ENCODE measurements around the gene MBOAT1. TPM values are rescaled to one million over a fixed set of nuclear protein-coding genes. Genes with fewer than 3 reads are reported as not detected.
"Not testable (repeated sequence)": the region's sequence is repeated elsewhere in the genome, so short reads cannot be mapped to it uniquely, and the experiment has no call there.

The MBOAT1 gene
- polyA plus RNA-seq, 1 donor: 29.7 TPM

GRCh38 chr6:20170455-20171148 is 41.7 kb downstream of the MBOAT1 start:
- DNase-seq: no peak

GRCh38 chr6:20169786-20170185 is 42.5 kb downstream of the MBOAT1 start:
- DNase-seq: no peak

GRCh38 chr6:20169119-20169557 is 43.1 kb downstream of the MBOAT1 start:
- DNase-seq: no peak

- DNase-seq: no peak
Observed at GRCh38 chr6:20168690-20169089, 43.6 kb downstream of the MBOAT1 start.

- no peak for DNase-seq
Observed at GRCh38 chr6:20167601-20168000, 44.7 kb downstream of the MBOAT1 start.

GRCh38 chr6:20166210-20166609 is 46.1 kb downstream of the MBOAT1 start:
- no peak for DNase-seq

GRCh38 chr6:20162515-20162914 is 49.8 kb downstream of the MBOAT1 start:
- DNase-seq: no peak

GRCh38 chr6:20160541-20161283 is 51.6 kb downstream of the MBOAT1 start:
- no peak for DNase-seq

- DNase-seq: no peak
Observed at GRCh38 chr6:20159781-20160540, 52.3 kb downstream of the MBOAT1 start.

- DNase-seq: no peak
Observed at GRCh38 chr6:20159098-20159497, 53.2 kb downstream of the MBOAT1 start.

GRCh38 chr6:20158676-20159075 is 53.6 kb downstream of the MBOAT1 start:
- DNase-seq: no peak

- no peak for DNase-seq
Observed at GRCh38 chr6:20156824-20157223, 55.4 kb downstream of the MBOAT1 start.

GRCh38 chr6:20154753-20155152 is 57.5 kb downstream of the MBOAT1 start:
- DNase-seq: no peak

- no peak for DNase-seq
Observed at GRCh38 chr6:20153194-20153593, 59.1 kb downstream of the MBOAT1 start.

- no peak for DNase-seq
Observed at GRCh38 chr6:20148433-20148832, 63.8 kb downstream of the MBOAT1 start.

- no peak for DNase-seq
Observed at GRCh38 chr6:20147469-20147868, 64.8 kb downstream of the MBOAT1 start.

- DNase-seq: not testable (repeated sequence)
Observed at GRCh38 chr6:20146831-20147230, 65.4 kb downstream of the MBOAT1 start.

GRCh38 chr6:20146291-20146690 is 66.0 kb downstream of the MBOAT1 start:
- no peak for DNase-seq

- no peak for DNase-seq
Observed at GRCh38 chr6:20142866-20143265, 69.4 kb downstream of the MBOAT1 start.

- DNase-seq: no peak
Observed at GRCh38 chr6:20141931-20142330, 70.3 kb downstream of the MBOAT1 start.

- not testable (repeated sequence) for DNase-seq
Observed at GRCh38 chr6:20139127-20139963, 72.9 kb downstream of the MBOAT1 start.

- DNase-seq: no peak
Observed at GRCh38 chr6:20137837-20138236, 74.4 kb downstream of the MBOAT1 start.

Data from left kidney (tissue), 2 donors.